ENCODE results near the gene IGSF8. TPM values are rescaled to one million over a fixed set of nuclear protein-coding genes. Genes with fewer than 3 reads are reported as not detected.

The IGSF8 gene
- total RNA-seq, 1 experiment from 2014 or later = 52.6 TPM

DNA sequence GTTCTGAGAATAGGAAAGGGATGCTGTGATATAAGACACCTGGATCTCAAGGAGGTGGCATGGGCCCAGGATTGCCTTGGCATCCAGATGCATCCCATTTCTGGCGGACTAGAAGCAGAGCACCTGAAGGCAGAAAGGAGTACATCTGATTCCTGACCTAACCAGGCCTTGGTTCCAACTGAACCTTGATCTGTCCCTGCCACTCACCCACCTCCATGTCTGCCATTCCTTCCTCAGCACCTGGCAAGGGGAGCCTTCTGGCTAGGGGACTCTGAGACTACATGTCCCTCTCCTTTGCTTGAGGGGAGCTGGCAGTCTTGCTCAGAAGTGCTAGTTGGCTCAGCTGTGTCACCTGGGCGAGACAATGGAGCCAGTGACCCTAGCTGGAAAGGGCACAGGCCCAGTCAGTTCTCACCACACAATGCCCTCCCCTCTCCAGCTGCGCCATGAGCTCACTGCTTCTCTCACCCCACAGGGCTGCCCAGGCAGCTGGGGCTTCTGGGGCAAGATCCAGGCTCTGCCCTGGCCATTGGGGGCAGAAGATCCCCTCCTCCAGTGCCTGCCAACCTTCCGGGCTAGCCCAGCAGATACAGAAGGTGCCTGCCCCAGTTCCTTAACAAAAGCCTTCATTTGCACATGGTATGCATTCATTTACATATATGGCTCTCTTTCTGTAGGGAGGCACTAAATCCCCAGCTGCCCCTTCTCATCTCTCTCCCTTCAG lies 2.9 kb downstream of the IGSF8 start:
- DNase-seq (ENCODE audit: low read depth) = no peak
- in situ Hi-C loops (cut with HindIII; ENCODE audit: low pct_unique_long_range_greater_than_20kb, low sequenced_read_pairs) = no loop called here

- no peak for DNase-seq (ENCODE audit: low read depth)
- in situ Hi-C loops (cut with HindIII; ENCODE audit: low pct_unique_long_range_greater_than_20kb, low sequenced_read_pairs) = no loop called here
Observed at GRCh38 chr1:160094806-160095205, 3.6 kb downstream of the IGSF8 start.

DNA sequence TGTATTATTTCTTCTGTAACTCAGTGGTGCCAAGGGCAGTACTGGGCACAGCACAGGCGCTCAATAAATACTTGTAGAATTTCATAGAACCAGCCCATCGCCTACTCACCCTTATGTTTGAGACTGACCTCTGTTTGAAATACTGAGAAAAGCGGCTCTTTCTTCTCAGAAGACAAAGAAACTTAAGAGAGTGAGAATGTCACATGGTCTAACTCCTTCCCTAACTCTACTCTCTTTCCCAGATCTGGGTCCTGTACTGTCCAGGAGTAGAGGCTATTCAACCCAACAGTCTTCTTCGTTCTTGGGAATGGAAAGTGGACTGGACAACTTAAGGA lies 4.2 kb downstream of the IGSF8 start:
- DNase-seq (ENCODE audit: low read depth) = no peak
- in situ Hi-C loops (cut with HindIII; ENCODE audit: low pct_unique_long_range_greater_than_20kb, low sequenced_read_pairs) = no loop called here

DNA sequence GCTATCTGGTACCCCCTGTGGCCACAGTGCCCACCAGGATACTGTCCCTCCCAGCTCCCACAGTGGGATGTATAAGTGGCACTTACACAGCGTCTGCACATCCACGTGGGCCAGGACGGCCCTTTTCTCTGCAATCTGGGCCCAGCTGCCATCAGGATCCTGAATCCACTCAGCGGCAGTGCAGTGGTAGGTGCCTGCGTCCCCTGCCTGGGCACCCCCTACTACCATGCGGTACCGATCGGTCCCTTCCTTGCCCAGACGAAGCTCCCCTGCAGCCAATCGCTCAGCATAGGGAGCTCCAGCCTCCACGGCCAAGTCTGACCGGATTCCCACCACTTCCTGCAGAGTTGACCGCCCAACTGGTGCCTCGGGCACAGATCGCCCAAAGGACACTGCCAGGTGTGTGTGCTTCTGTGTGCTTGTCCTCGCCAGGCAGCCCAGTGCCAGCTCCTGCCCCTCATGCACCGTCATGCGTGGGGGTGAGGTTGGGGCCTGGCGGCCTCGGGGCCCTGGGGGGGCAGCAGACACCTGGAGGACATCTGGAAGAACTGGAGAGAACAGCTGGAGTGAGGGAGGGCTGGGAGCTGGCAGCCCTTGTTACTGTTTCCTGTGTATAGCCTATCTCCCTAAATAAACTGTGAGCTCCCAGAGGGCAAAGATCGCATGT lies 4.7 kb downstream of the IGSF8 start:
- in situ Hi-C loops (cut with HindIII; ENCODE audit: low pct_unique_long_range_greater_than_20kb, low sequenced_read_pairs) = no loop called here
- DNase-seq (ENCODE audit: low read depth) = no peak

DNA sequence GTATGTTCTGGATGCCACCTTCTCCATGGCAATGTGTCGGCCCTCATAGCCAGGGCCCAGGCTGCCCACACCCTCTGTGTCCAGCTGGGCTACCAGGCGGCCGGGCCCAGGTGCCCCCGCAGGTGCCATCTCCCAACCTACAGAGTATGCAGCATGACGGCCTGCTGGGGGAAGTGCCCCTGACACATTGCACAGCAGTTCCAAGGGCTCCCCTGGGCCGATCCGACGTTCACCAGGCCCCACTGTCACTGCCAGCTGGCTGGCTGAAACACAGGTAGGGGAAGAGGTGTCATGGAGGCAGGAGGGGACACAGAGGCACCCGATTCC lies 5.4 kb downstream of the IGSF8 start:
- no peak for DNase-seq (ENCODE audit: low read depth)
- in situ Hi-C loops (cut with HindIII; ENCODE audit: low pct_unique_long_range_greater_than_20kb, low sequenced_read_pairs) = no loop called here

DNA sequence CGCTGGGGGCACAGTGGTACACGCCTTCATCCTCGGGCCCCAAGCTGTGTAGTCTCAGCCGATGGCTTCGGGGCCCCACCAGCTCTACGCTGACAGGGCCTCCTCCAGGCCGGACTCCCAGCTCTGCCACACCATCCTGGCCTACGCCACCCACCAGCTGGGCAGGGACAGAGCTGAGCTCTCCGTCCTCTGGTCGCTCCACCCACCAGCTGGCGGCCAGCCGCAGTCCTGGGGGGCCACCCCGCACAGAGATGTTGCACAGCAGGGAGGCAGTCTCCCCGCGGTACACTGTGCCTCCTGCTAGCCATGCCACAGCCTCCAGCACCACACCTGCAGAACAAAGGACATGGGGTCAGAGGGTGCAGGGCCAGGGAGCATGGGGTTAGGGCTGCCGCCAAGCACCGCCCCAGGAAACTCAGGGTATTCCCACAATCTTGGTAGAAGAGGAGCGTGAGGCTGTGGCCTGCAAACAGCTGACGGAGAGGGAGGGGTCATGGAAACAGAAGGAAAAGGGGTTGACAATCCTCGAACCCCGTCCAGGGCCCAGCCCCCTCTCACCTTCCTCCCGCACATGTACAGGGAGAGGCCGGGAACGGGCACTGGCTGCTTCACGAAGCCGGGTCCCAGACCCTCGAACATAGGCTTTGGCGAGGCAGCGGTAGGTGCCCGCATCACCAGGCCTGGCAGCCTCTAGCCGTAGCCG lies 5.9 kb downstream of the IGSF8 start:
- DNase-seq (ENCODE audit: low read depth) = no peak
- in situ Hi-C loops (cut with HindIII; ENCODE audit: low pct_unique_long_range_greater_than_20kb, low sequenced_read_pairs) = no loop called here

DNA sequence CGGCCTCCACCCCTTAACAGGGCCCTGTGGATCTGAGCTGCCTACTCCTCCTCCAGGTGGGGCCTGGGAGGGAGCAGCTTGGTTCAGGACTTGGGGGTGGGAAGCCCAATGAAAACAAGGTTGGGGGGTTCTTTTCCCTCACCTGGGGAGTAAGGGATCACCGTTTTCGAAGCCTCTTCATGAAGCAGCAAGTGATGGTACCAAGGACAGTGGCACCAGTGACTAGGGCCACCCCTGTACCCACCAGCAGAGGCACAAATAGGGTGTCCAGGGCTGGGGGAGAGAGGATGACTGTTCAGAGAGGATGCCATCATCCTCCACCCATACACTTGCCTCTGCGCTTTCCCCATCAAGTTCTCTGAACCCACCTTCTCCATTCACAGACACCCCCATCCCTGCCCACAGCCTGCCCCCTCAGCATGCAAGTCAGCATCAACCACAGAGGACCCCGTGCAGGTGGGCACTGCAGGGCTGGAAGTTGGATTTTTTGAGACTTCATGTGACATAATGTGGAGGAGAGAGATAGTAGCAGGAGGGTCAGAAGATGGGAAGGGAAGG lies 6.7 kb downstream of the IGSF8 start:
- in situ Hi-C loops (cut with HindIII; ENCODE audit: low pct_unique_long_range_greater_than_20kb, low sequenced_read_pairs) = no loop called here
- DNase-seq (ENCODE audit: low read depth) = no peak

DNA sequence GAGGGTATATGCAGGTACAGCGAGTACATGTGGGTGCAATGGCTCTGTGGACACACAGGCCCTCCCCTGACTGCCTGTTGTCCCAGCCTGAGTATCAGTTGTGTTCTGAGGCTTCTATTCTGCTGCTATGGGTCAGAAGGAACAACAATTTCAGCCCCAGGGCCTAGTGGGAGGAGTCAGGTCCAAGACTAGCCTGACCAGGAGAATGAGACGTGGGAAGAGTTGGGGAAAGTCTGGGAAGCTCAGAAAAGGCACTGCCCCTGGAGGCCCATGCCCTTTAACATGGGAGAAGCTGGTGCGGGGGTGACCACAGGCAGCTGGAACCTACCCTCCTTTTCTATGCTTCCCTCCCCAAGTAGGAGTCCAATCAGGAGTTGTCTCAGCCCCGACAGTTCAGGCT lies 7.7 kb downstream of the IGSF8 start:
- no peak for DNase-seq (ENCODE audit: low read depth)
- in situ Hi-C loops (cut with HindIII; ENCODE audit: low pct_unique_long_range_greater_than_20kb, low sequenced_read_pairs) = no loop called here

DNA sequence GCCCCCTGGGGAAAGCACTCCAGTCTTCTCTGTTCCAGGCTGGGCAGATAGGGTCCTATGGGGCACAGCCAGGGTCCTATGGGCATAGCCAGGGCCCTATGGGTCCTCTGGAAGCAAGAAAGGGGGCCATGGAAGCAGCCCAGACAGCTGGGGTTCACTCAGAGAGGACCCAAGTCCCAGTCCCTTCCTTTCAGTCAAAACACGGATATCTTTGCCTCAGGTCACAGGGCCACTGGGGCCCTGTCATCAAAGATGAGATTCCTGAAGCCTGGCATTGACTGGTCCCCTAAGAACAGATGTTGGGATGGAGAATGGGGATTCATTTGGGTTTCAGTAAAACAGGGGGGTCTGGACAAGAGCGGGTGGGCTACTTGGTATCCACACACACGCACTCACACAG lies 8.5 kb downstream of the IGSF8 start:
- in situ Hi-C loops (cut with HindIII; ENCODE audit: low pct_unique_long_range_greater_than_20kb, low sequenced_read_pairs) = no loop called here
- no peak for DNase-seq (ENCODE audit: low read depth)

DNA sequence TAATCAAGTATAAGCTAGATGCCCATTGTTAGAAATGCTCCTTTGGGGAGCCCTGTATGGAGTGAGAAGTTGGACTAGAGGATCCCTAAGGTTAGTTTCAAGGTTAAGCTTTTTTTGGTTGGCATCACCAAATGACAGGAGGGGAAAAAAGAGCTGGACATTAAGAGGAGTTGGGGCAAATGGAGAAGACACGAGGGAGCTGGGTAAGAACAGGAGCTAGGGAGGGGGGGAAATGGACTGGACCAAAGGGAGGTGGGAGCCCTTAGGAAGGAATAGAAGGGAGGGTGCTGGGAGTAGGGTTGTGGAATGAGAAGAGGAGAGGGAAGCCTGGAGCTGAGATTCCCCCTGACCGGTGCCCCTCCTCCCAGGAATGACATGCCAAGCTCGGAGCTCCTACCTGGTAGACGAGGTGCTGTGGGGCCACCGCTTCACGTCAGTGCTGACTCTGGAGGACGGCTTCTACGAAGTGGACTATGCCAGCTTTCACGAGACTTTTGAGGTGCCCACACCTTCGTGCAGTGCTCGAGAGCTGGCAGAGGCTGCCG lies 11.2 kb downstream of the IGSF8 start:
- DNase-seq (ENCODE audit: low read depth) = no peak
- in situ Hi-C loops (cut with HindIII; ENCODE audit: low pct_unique_long_range_greater_than_20kb, low sequenced_read_pairs) = no loop called here

- no peak for DNase-seq (ENCODE audit: low read depth)
- in situ Hi-C loops (cut with HindIII; ENCODE audit: low pct_unique_long_range_greater_than_20kb, low sequenced_read_pairs) = no loop called here
Observed at GRCh38 chr1:160086456-160086892, 11.9 kb downstream of the IGSF8 start.

GRCh38 chr1:160085686-160086455 lies 12.5 kb downstream of the IGSF8 start:
- in situ Hi-C loops (cut with HindIII; ENCODE audit: low pct_unique_long_range_greater_than_20kb, low sequenced_read_pairs) = no loop called here
- DNase-seq (ENCODE audit: low read depth) = peak; percentile 32

GRCh38 chr1:160084771-160085321 lies 13.6 kb downstream of the IGSF8 start:
- DNase-seq (ENCODE audit: low read depth) = no peak
- in situ Hi-C loops (cut with HindIII; ENCODE audit: low pct_unique_long_range_greater_than_20kb, low sequenced_read_pairs) = no loop called here

DNA sequence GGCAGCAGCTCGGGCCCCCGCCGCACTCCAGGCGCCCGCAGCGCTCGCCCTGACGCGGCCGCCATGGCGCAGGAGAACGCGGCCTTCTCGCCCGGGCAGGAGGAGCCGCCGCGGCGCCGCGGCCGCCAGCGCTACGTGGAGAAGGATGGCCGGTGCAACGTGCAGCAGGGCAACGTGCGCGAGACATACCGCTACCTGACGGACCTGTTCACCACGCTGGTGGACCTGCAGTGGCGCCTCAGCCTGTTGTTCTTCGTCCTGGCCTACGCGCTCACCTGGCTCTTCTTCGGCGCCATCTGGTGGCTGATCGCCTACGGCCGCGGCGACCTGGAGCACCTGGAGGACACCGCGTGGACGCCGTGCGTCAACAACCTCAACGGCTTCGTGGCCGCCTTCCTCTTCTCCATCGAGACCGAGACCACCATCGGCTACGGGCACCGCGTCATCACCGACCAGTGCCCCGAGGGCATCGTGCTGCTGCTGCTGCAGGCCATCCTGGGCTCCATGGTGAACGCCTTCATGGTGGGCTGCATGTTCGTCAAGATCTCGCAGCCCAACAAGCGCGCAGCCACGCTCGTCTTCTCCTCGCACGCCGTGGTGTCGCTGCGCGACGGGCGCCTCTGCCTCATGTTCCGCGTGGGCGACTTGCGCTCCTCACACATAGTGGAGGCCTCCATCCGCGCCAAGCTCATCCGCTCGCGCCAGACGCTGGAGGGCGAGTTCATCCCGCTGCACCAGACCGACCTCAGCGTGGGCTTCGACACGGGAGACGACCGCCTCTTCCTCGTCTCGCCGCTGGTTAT lies 14.2 kb downstream of the IGSF8 start:
- in situ Hi-C loops (cut with HindIII; ENCODE audit: low pct_unique_long_range_greater_than_20kb, low sequenced_read_pairs) = no loop called here
- DNase-seq (ENCODE audit: low read depth) = no peak

DNA sequence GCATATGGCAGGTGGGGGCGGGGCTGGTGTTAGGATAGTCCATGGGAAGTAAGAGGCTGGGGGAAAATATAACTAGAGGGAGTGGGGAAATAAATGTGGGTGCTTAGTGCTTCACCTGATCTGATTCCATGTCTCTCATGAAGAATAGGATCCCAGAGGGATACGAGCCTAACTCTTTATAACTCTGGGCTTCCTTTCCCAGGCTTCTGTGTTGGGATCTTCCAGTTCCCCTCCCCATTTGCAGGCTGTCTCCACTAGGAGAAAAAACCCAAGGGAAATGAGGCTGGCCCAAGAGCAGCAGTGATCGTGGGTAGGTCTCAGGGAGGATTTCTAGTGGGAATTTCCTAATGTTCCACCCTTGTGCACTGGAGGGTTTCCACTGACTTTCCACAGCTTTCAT lies 15.5 kb downstream of the IGSF8 start:
- in situ Hi-C loops (cut with HindIII; ENCODE audit: low pct_unique_long_range_greater_than_20kb, low sequenced_read_pairs) = no loop called here
- DNase-seq (ENCODE audit: low read depth) = no peak

GRCh38 chr1:160082487-160082886 lies 15.9 kb downstream of the IGSF8 start:
- no peak for DNase-seq (ENCODE audit: low read depth)
- in situ Hi-C loops (cut with HindIII; ENCODE audit: low pct_unique_long_range_greater_than_20kb, low sequenced_read_pairs) = no loop called here

DNA sequence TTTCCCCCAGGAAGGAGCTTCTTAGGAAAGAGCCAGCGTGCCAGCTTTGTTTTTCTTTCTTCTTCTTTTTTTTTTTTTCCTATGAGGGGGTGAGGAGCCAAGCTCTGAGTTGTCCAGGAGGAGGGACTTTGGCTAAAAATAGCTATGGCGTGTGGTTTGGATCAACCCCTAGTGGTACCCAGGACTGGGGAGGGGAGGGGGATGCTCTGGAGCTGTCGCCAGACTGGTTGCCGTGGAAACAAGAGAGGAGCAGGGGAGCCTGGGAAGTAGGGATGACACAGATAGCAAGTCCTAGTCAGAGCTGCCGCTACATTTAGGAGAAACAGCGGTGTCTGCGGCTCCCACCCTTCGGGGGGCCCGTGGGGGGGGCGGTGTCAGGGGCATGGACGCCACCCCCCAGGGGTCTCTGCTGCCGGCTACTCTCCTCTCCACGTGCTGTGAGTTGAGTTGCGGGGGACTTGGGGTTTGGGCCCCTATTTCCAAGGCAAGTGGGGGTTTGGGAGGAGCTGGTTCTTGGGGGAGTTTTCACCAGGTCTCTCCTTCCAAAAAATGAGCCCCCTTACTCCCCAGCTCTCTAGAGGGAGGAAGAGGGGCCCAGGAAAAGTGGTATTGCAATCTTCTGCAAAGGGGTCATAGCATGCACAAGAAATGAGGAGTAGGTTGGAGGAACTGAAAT lies 17.0 kb downstream of the IGSF8 start, which contains the start of gene KCNJ9:
KCNJ9 (plus strand) TSS at position 278 of the 676 bp plus-strand sequence. CDS start 2,493 bp downstream, outside the sequence.
- DNase-seq (ENCODE audit: low read depth) = no peak
- in situ Hi-C loops (cut with HindIII; ENCODE audit: low pct_unique_long_range_greater_than_20kb, low sequenced_read_pairs) = no loop called here

All from Caki2 (cell line).